Osteoblast (primary cell): ENCODE results near the gene MAP7D3. TPM values are rescaled to one million over a fixed set of nuclear protein-coding genes. Genes with fewer than 3 reads are reported as not detected.
"Not testable (repeated sequence)": the region's sequence is repeated elsewhere in the genome, so short reads cannot be mapped to it uniquely, and the experiment has no call there.

ENCODE experiments used
- DNase-seq: peaks from one replicate; pipeline ENCODE4 v3.0.0; 2011; ENCODE audit warnings: low spot score, mixed read lengths; ENCODE audit not compliant: insufficient read length; ENCODE audit errors: missing footprints
- H2AFZ ChIP-seq: 2 replicates; pipeline ENCODE4 v1.6.0; 2011; ENCODE audit warnings: mild to moderate bottlenecking, low read length
- H3K27ac ChIP-seq: 2 replicates; pipeline ENCODE4 v1.5.1; 2011; ENCODE audit warnings: mild to moderate bottlenecking, low read depth, low read length, moderate library complexity
- H3K27me3 ChIP-seq: 2 replicates; pipeline ENCODE4 v1.6.0; 2012; ENCODE audit warnings: mild to moderate bottlenecking, control low read depth, inconsistent platforms, low read length, moderate library complexity; ENCODE audit not compliant: insufficient read depth
- H3K36me3 ChIP-seq: 2 replicates; pipeline ENCODE4 v1.5.1; 2011; ENCODE audit warnings: mild to moderate bottlenecking, low read length, control low read depth, moderate library complexity; ENCODE audit not compliant: insufficient read depth
- H3K4me1 ChIP-seq: 2 replicates; pipeline ENCODE4 v1.5.1; 2011; ENCODE audit warnings: mild to moderate bottlenecking, low read length, control low read depth, moderate library complexity; ENCODE audit not compliant: insufficient read depth
- H3K4me2 ChIP-seq: 2 replicates; pipeline ENCODE4 v1.6.0; 2011; ENCODE audit warnings: mild to moderate bottlenecking, low read length; ENCODE audit not compliant: insufficient read depth
- H3K4me3 ChIP-seq: fragments of 200-600 bp; sonication (generic); 3 replicates; pipeline ENCODE4 v1.5.1; 2012; ENCODE audit warnings: mild to moderate bottlenecking, low read length, inconsistent platforms; ENCODE audit not compliant: insufficient read depth
- H3K79me2 ChIP-seq: 2 replicates; pipeline ENCODE4 v1.6.0; 2012; ENCODE audit warnings: mild to moderate bottlenecking, low read length, control low read depth, inconsistent platforms; ENCODE audit not compliant: insufficient read depth
- H3K9me3 ChIP-seq: 2 replicates; pipeline ENCODE4 v1.5.1; 2011; ENCODE audit warnings: low read depth, low read length, control low read depth
- H4K20me1 ChIP-seq: 2 replicates; pipeline ENCODE4 v1.6.0; 2012; ENCODE audit warnings: mild to moderate bottlenecking, low read length, control low read depth; ENCODE audit not compliant: insufficient read depth
- CTCF ChIP-seq: IDR thresholded peaks from 2 replicates; pipeline ENCODE4 v1.5.1; 2011; ENCODE audit warnings: mild to moderate bottlenecking, low read depth, low read length, moderate library complexity; ENCODE audit errors: extremely low read depth
- total RNA-seq: library from RNA; depleted of rRNA; stranded (reverse); fragments of >200 nt; gene quantifications from 2 replicates; pipeline ENCODE4 v1.2.3, GENCODE V29; 2012

Gene MAP7D3
- total RNA-seq, result 19.2 and 23.6 TPM in 2 replicates

GRCh38 chrX:136251041-136251991 is at the start of gene MAP7D3:
Gene MAP7D3 (minus strand): TSS chrX:136251400. CDS start chrX:136251358, 42 bp downstream.
- Histone ChIP-seq H2AFZ (peak within 1 kb of the TSS; percentile 56), H3K4me2 (peak within 1 kb of the TSS; percentile 83), H3K27me3 (no peaks in the 10 kb centered on the region), H3K4me1 (peaks cover 23% of the 10 kb centered on the region), H4K20me1 (peaks cover 2% of the 10 kb centered on the region), H3K36me3 (no peaks in the 10 kb centered on the region), H3K9me3 (no peaks in the 10 kb centered on the region), H3K27ac (peak within 1 kb of the TSS; percentile 32), H3K4me3 (peak within 1 kb of the TSS; percentile 76), H3K79me2 (peaks cover 24% of the 10 kb centered on the region)
- peak; percentile 92 for DNase-seq
- no peak for TF ChIP-seq CTCF

- H3K9me3 ChIP-seq, H3K36me3 ChIP-seq, H3K79me2 ChIP-seq, H3K4me3 ChIP-seq, H3K27me3 ChIP-seq, H3K27ac ChIP-seq, DNase-seq, H3K4me1 ChIP-seq, H4K20me1 ChIP-seq, H3K4me2 ChIP-seq, H2AFZ ChIP-seq: not testable (repeated sequence)
Measured at GRCh38 chrX:136300721-136301120, 49.5 kb upstream of the MAP7D3 start, which contains the start of gene ADGRG4. Gene ADGRG4 (plus strand): TSS chrX:136300963. CDS start chrX:136308778, 7,815 bp downstream.

GRCh38 chrX:136295380-136295779 is 44.2 kb upstream of the MAP7D3 start:
- Histone ChIP-seq H3K4me3 (no peak overlapping the region), H3K27ac (no peak overlapping the region), H3K36me3 (no peaks in the 10 kb centered on the region), H2AFZ (no peak overlapping the region), H3K9me3 (no peaks in the 10 kb centered on the region), H3K4me1 (no peaks in the 10 kb centered on the region), H3K79me2 (no peaks in the 10 kb centered on the region), H3K27me3 (peaks cover 4% of the 10 kb centered on the region), H4K20me1 (no peaks in the 10 kb centered on the region), H3K4me2 (no peak overlapping the region)
- no peak for TF ChIP-seq CTCF
- peak; percentile 26 for DNase-seq

- no peaks in the 10 kb centered on the region for H3K4me1 ChIP-seq
Measured at GRCh38 chrX:136292656-136293055, 41.5 kb upstream of the MAP7D3 start.

More at GRCh38 chrX:136292656-136293055, 41.5 kb upstream of the MAP7D3 start:
- no peaks in the 10 kb centered on the region for H3K9me3 ChIP-seq
- H4K20me1 ChIP-seq, result no peaks in the 10 kb centered on the region
- H3K79me2 ChIP-seq, result no peaks in the 10 kb centered on the region
- H3K27me3 ChIP-seq, result peaks cover 4% of the 10 kb centered on the region
- TF ChIP-seq CTCF, result no peak
- no peak overlapping the region for H3K27ac ChIP-seq
- H2AFZ ChIP-seq, result no peak overlapping the region
- H3K4me2 ChIP-seq, result no peak overlapping the region
- H3K4me3 ChIP-seq, result no peak overlapping the region
- no peak for DNase-seq
- no peaks in the 10 kb centered on the region for H3K36me3 ChIP-seq
